Loucy (cell line): Measurements from ENCODE around the gene PLEKHS1.

Experiments used
- EZH2phosphoT487 ChIP-seq: fragments of 200-600 bp; IDR thresholded peaks from 2 replicates; pipeline ENCODE4 v1.6.1; 2018; ENCODE audit warnings: antibody characterized with exemption, mild to moderate bottlenecking, moderate library complexity, borderline replicate concordance
- TF ChIP-seq, protein P1 (sequence below): fragments of 200-600 bp; sonication (generic); conservative IDR thresholded peaks from 2 replicates; pipeline ENCODE4 v1.5.1; 2014; ENCODE audit warnings: mild to moderate bottlenecking, antibody characterized with exemption, low read length

GRCh38 chr10:113756940-113757543 lies 5.6 kb downstream of the PLEKHS1 start:
- TF ChIP-seq, protein P1, sequence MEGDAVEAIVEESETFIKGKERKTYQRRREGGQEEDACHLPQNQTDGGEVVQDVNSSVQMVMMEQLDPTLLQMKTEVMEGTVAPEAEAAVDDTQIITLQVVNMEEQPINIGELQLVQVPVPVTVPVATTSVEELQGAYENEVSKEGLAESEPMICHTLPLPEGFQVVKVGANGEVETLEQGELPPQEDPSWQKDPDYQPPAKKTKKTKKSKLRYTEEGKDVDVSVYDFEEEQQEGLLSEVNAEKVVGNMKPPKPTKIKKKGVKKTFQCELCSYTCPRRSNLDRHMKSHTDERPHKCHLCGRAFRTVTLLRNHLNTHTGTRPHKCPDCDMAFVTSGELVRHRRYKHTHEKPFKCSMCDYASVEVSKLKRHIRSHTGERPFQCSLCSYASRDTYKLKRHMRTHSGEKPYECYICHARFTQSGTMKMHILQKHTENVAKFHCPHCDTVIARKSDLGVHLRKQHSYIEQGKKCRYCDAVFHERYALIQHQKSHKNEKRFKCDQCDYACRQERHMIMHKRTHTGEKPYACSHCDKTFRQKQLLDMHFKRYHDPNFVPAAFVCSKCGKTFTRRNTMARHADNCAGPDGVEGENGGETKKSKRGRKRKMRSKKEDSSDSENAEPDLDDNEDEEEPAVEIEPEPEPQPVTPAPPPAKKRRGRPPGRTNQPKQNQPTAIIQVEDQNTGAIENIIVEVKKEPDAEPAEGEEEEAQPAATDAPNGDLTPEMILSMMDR = no peak
- TF ChIP-seq EZH2phosphoT487 = no peak
